IMR-90 (cell line): Measurements from ENCODE around the gene MYO1D. TPM values are rescaled to one million over a fixed set of nuclear protein-coding genes. Genes with fewer than 3 reads are reported as not detected.

Experiments used
- ATAC-seq: fragments of 200-7000 bp; cut with Tn5 transposase; 2 replicates; pipeline ENCODE4 v1.9.1; 2020; ENCODE audit warnings: low read depth, mild to moderate bottlenecking, moderate library complexity
- BruUV-seq: library from RNA; stranded (reverse); fragments of 400-500 nt; replicated peaks from 2 replicates; lab custom pipeline; 2021; lab: Mats Ljungman, UMichigan
- CTCF ChIA-PET: fragments of 300-600 bp; formaldehyde crosslinking; extraction: SDS; loops from one replicate; lab custom pipeline; 2021; ENCODE audit warnings: antibody characterized with exemption; lab: Yijun Ruan, JAX
- POLR2A ChIA-PET: fragments of 300-600 bp; sonication (Branson Sonifier 250); formaldehyde crosslinking; loops from one replicate; lab custom pipeline; 2022; ENCODE audit warnings: antibody characterized with exemption; ENCODE audit not compliant: unreplicated experiment; lab: Charles Lee
- DNase-seq: peaks from one replicate; pipeline ENCODE4 v3.0.0; 2013
- H2AFZ ChIP-seq: replicated peaks from 2 replicates; pipeline ENCODE3; 2013; ENCODE audit warnings: low read length, mild to moderate bottlenecking; ENCODE audit not compliant: poor library complexity
- H2AK5ac ChIP-seq: 2 replicates; pipeline ENCODE4 v1.6.1; 2013; ENCODE audit warnings: low read depth, low read length, inconsistent platforms
- H2AK9ac ChIP-seq: replicated peaks from 2 replicates; pipeline ENCODE3; 2013; ENCODE audit warnings: mild to moderate bottlenecking, low read depth, low read length, moderate library complexity; ENCODE audit not compliant: poor library complexity
- H2BK120ac ChIP-seq: 2 replicates; pipeline ENCODE4 v1.6.1; 2013; ENCODE audit warnings: low read depth, low read length, inconsistent platforms
- H2BK15ac ChIP-seq: 3 replicates; pipeline ENCODE4 v1.6.1; 2013; ENCODE audit warnings: low read depth, low read length, inconsistent platforms
- H2BK20ac ChIP-seq: 2 replicates; pipeline ENCODE4 v1.6.1; 2013; ENCODE audit warnings: low read depth, mild to moderate bottlenecking, inconsistent platforms, low read length, moderate library complexity
- H2BK5ac ChIP-seq: 2 replicates; pipeline ENCODE4 v1.6.1; 2013; ENCODE audit warnings: mild to moderate bottlenecking, low read depth, low read length, inconsistent platforms; ENCODE audit not compliant: poor library complexity, severe bottlenecking
- H3K14ac ChIP-seq: replicated peaks from 2 replicates; pipeline ENCODE4 v1.6.1; 2013; ENCODE audit warnings: low read depth, low read length, inconsistent platforms
- H3K18ac ChIP-seq: 2 replicates; pipeline ENCODE4 v1.6.1; 2013; ENCODE audit warnings: low read depth, low read length, control low read depth
- H3K23ac ChIP-seq: 2 replicates; pipeline ENCODE4 v1.6.1; 2013; ENCODE audit warnings: low read depth, low read length, inconsistent platforms
- H3K27ac ChIP-seq: 2 replicates; pipeline ENCODE4 v1.5.1; 2013; ENCODE audit warnings: mild to moderate bottlenecking, control low read depth, low read length; ENCODE audit not compliant: insufficient read depth
- H3K27me3 ChIP-seq: 2 replicates; pipeline ENCODE4 v1.6.1; 2013; ENCODE audit warnings: low read length; ENCODE audit not compliant: control insufficient read depth, insufficient read depth
- H3K36me3 ChIP-seq: 2 replicates; pipeline ENCODE4 v1.6.1; 2013; ENCODE audit warnings: low read length, mixed read lengths; ENCODE audit not compliant: control insufficient read depth, insufficient read depth
- H3K4ac ChIP-seq: 2 replicates; pipeline ENCODE4 v1.6.1; 2013; ENCODE audit warnings: low read depth, low read length, inconsistent platforms
- H3K4me1 ChIP-seq: 2 replicates; pipeline ENCODE4 v1.6.1; 2013; ENCODE audit warnings: low read length, mixed read lengths; ENCODE audit not compliant: control insufficient read depth, insufficient read depth
- H3K4me2 ChIP-seq: 2 replicates; pipeline ENCODE4 v1.6.1; 2013; ENCODE audit warnings: low read depth, mild to moderate bottlenecking, control low read depth, low read length, moderate library complexity
- H3K4me3 ChIP-seq: 2 replicates; pipeline ENCODE4 v1.5.1; 2013; ENCODE audit warnings: low read depth, mild to moderate bottlenecking, control low read depth, low read length, moderate library complexity; ENCODE audit not compliant: insufficient read depth
- H3K56ac ChIP-seq: 2 replicates; pipeline ENCODE4 v1.6.1; 2013; ENCODE audit warnings: low read length, inconsistent platforms; ENCODE audit not compliant: insufficient read depth; ENCODE audit errors: extremely low read depth
- H3K79me1 ChIP-seq, 2 experiments: 2 replicates each; pipeline ENCODE4 v1.6.1; 2013; ENCODE audit warnings: low read length in 2 of 2, inconsistent platforms in 1 of 2, low read depth in 1 of 2
- H3K9ac ChIP-seq: 2 replicates; pipeline ENCODE4 v1.6.1; 2013; ENCODE audit warnings: low read depth, low read length, control low read depth
- H3K9me1 ChIP-seq: 2 replicates; pipeline ENCODE4 v1.6.1; 2013; ENCODE audit warnings: low read length, inconsistent platforms; ENCODE audit not compliant: insufficient read depth
- H3K9me3 ChIP-seq: 2 replicates; pipeline ENCODE4 v1.6.1; 2013; ENCODE audit warnings: low read length; ENCODE audit not compliant: control insufficient read depth, insufficient read depth
- H4K20me1 ChIP-seq: 2 replicates; pipeline ENCODE4 v1.6.1; 2013; ENCODE audit warnings: low read length, inconsistent platforms; ENCODE audit not compliant: insufficient read depth
- H4K5ac ChIP-seq: 2 replicates; pipeline ENCODE4 v1.6.1; 2013; ENCODE audit warnings: mild to moderate bottlenecking, low read depth, low read length, control low read depth
- H4K8ac ChIP-seq, 2 experiments: 2 replicates each; pipeline ENCODE4 v1.6.1; 2013; ENCODE audit warnings: low read depth in 2 of 2, low read length in 2 of 2, control low read depth in 1 of 2, inconsistent platforms in 1 of 2
- H4K91ac ChIP-seq: 2 replicates; pipeline ENCODE4 v1.6.1; 2013; ENCODE audit warnings: low read depth, low read length, inconsistent platforms; ENCODE audit not compliant: insufficient read depth
- BHLHE40 ChIP-seq: fragments of 150-350 bp; IDR thresholded peaks from 2 replicates; pipeline ENCODE4 v1.6.1; 2016; ENCODE audit warnings: mild to moderate bottlenecking, low read depth, low read length
- CEBPB ChIP-seq: IDR thresholded peaks from 2 replicates; pipeline ENCODE4 v1.6.1; 2012; ENCODE audit warnings: low read depth, low read length, improper control_type of control experiment
- CHD1 ChIP-seq: IDR thresholded peaks from 2 replicates; pipeline ENCODE4 v1.6.1; 2012; ENCODE audit warnings: low read depth, low read length, improper control_type of control experiment
- CTCF ChIP-seq: conservative IDR thresholded peaks from 2 replicates; pipeline ENCODE4 v1.5.1; 2012; ENCODE audit warnings: mild to moderate bottlenecking, low read depth, low read length, improper control_type of control experiment
- ELK1 ChIP-seq: fragments of 150-350 bp; IDR thresholded peaks from 2 replicates; pipeline ENCODE4 v1.6.1; 2016; ENCODE audit warnings: low read depth, mild to moderate bottlenecking, low read length, moderate library complexity, borderline replicate concordance
- FOS ChIP-seq: fragments of 150-350 bp; IDR thresholded peaks from 2 replicates; pipeline ENCODE4 v1.6.1; 2016; ENCODE audit warnings: low read depth, low read length
- MAFK ChIP-seq: IDR thresholded peaks from 2 replicates; pipeline ENCODE4 v1.6.1; 2012; ENCODE audit warnings: low read depth, low read length, improper control_type of control experiment
- MAZ ChIP-seq: IDR thresholded peaks from 2 replicates; pipeline ENCODE4 v1.6.1; 2012; ENCODE audit warnings: low read depth, mild to moderate bottlenecking, low read length, improper control_type of control experiment, moderate library complexity, borderline replicate concordance
- MXI1 ChIP-seq: IDR thresholded peaks from 2 replicates; pipeline ENCODE4 v1.6.1; 2012; ENCODE audit warnings: low read depth, mild to moderate bottlenecking, low read length, moderate library complexity, borderline replicate concordance
- NFE2L2 ChIP-seq: fragments of 150-350 bp; IDR thresholded peaks from 2 replicates; pipeline ENCODE4 v1.6.1; 2016; ENCODE audit warnings: low read depth, mild to moderate bottlenecking, low read length
- POLR2A ChIP-seq: IDR thresholded peaks from 2 replicates; pipeline ENCODE4 v1.6.1; 2012; ENCODE audit warnings: mild to moderate bottlenecking, low read depth, low read length
- RAD21 ChIP-seq: IDR thresholded peaks from 2 replicates; pipeline ENCODE4 v1.6.1; 2012; ENCODE audit warnings: low read length, improper control_type of control experiment
- RCOR1 ChIP-seq: IDR thresholded peaks from 2 replicates; pipeline ENCODE4 v1.6.1; 2012; ENCODE audit warnings: mild to moderate bottlenecking, low read length, improper control_type of control experiment; ENCODE audit not compliant: insufficient replicate concordance
- RFX5 ChIP-seq: IDR thresholded peaks from 2 replicates; pipeline ENCODE4 v1.8.0; 2012; ENCODE audit warnings: low read depth, mild to moderate bottlenecking, low read length, moderate library complexity
- SMC3 ChIP-seq: fragments of 150-350 bp; IDR thresholded peaks from 2 replicates; pipeline ENCODE4 v1.6.1; 2016; ENCODE audit warnings: low read depth, mild to moderate bottlenecking, antibody characterized with exemption, low read length, moderate library complexity
- WGBS, 2 experiments: methylation state at CpG; one replicate each; pipeline versions ENCODE4 v1.1.5 to v1.1.7; 2013; ENCODE audit warnings: missing lambda C conversion rate in 2 of 2; ENCODE audit not compliant: insufficient read length in 1 of 2; ENCODE audit errors: extremely low coverage in 2 of 2; 5-methylcytosine and 5-hydroxymethylcytosine counted together
- dilution Hi-C: fragments of 300-500 bp; cut with HindIII; formaldehyde crosslinking; loops from one replicate; pipeline ENCODE4 v1.14.3; 2018; ENCODE audit warnings: low sequenced_read_pairs; ENCODE audit not compliant: unreplicated experiment
- in situ Hi-C: fragments of 300-500 bp; cut with MboI; formaldehyde crosslinking; loops from 3 replicates; pipeline ENCODE4 v1.14.3; 2019; ENCODE audit warnings: low sequenced_read_pairs, inconsistent platforms, mixed read lengths
- intact Hi-C: fragments of 100-400 bp; cut with micrococcal nuclease; formaldehyde crosslinking; loops from 2 replicates; pipeline ENCODE4 v1.10.0; 2022
- polyA plus RNA-seq, 3 experiments: library from polyadenylated mRNA; depleted of rRNA; stranded (reverse); fragments of >200 nt; gene quantifications; 2 replicates each; pipeline ENCODE4 v1.2.3, GENCODE V29; 2012; ENCODE audit warnings: low replicate concordance in 1 of 3
- total RNA-seq: library from RNA; depleted of rRNA; stranded (reverse); fragments of >200 nt; gene quantifications from 2 replicates; pipeline ENCODE4 v1.2.3, GENCODE V29; 2012
- TF ChIP-seq, protein P1 (sequence below): fragments of 150-350 bp; IDR thresholded peaks from 2 replicates; pipeline ENCODE4 v1.6.1; 2017; ENCODE audit warnings: mild to moderate bottlenecking, antibody characterized with exemption, low read length, low read depth

Gene MYO1D
- total and polyA plus RNA-seq, 2 of the 4 experiments (the other 2 are of a cell fraction), result 0.63 to 0.90 TPM

DNA sequence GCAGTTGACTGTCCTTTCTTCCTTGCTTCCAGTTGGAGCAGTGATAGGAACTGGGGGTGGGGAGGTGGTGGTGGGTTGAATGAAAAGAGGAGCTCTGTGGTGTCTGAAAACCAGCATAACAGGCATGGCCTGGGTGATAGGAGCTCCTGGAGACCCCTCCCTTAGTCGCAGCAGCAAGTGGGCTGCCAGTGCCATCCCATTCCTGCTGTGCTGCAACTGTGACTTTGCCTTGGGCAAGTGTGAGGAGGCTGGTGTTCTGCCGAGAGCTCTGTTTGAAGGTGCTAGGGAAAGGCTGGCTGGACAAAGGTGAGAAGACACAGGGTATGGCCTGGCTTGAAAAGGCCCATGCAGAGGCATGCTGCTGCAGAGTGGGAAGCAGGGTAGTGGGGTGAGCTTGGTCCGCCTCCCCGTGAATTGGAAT lies 392.9 kb downstream of the MYO1D start:
- Histone ChIP-seq H2AK9ac (no peak overlapping the region), H3K4me1 (peaks cover 5% of the 10 kb centered on the region; the same call in 1 of the 2 replicates), H3K4me2 (no peak overlapping the region), H4K8ac (no peak overlapping the region), H2BK120ac (no peak overlapping the region), H3K56ac (no peak overlapping the region), H3K4ac (no peak overlapping the region), H3K27ac (no peak overlapping the region), H3K9me3 (no peaks in the 10 kb centered on the region), H3K9ac (no peak overlapping the region), H3K36me3 (peaks cover 25% of the 10 kb centered on the region), H4K5ac (no peak overlapping the region), H2BK20ac (no peak overlapping the region), H4K91ac (no peak overlapping the region), H3K4me3 (no peak overlapping the region), H3K18ac (no peak overlapping the region), H3K79me1 (peaks cover 0 to 6% of the 10 kb centered on the region in 2 experiments; a peak in 1 of 4 replicates), H3K23ac (no peak overlapping the region), H4K20me1 (no peaks in the 10 kb centered on the region; the same call in 1 of the 2 replicates), H3K9me1 (peaks cover 4% of the 10 kb centered on the region), H2BK5ac (no peak overlapping the region), H2AFZ (no peak overlapping the region), H3K27me3 (no peaks in the 10 kb centered on the region), H2BK15ac (no peak overlapping the region), H2AK5ac (no peak overlapping the region), H3K14ac (no peak overlapping the region)
- TF ChIP-seq, protein P1, sequence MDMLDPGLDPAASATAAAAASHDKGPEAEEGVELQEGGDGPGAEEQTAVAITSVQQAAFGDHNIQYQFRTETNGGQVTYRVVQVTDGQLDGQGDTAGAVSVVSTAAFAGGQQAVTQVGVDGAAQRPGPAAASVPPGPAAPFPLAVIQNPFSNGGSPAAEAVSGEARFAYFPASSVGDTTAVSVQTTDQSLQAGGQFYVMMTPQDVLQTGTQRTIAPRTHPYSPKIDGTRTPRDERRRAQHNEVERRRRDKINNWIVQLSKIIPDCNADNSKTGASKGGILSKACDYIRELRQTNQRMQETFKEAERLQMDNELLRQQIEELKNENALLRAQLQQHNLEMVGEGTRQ, result no peak
- no peak for TF ChIP-seq FOS
- no peak for TF ChIP-seq ELK1
- TF ChIP-seq BHLHE40, result no peak
- no peak for TF ChIP-seq SMC3
- TF ChIP-seq RCOR1, result no peak
- no peak for TF ChIP-seq NFE2L2
- TF ChIP-seq MAZ, result no peak
- no peak for TF ChIP-seq CEBPB
- no peak for TF ChIP-seq POLR2A
- no peak for TF ChIP-seq RAD21
- no peak for TF ChIP-seq MXI1
- TF ChIP-seq CTCF, result no peak
- TF ChIP-seq MAFK, result no peak
- no peak for TF ChIP-seq CHD1
- TF ChIP-seq RFX5, result no peak
- intact Hi-C loops, result no loop called here
- DNase-seq (no peak), ATAC-seq (no peak)
- dilution Hi-C loops, result no loop called here
- ChIA-PET CTCF (interaction anchor here (0.8 kb wide), 1 partner anchor 271 kb away, joined by 3 read pairs; no protein-coding TSS in a partner anchor), POLR2A (no interaction called here)
- in situ Hi-C loops, result loop anchor here (25.0 kb wide), 1 partner anchor 278 kb away; no protein-coding TSS in a partner anchor
- WGBS, 2 experiments, result 73% methylated on average over 3 of the region's 4 CpGs; no CpG with 5 or more reads in 1 of the 2 experiments
- BruUV-seq, result no TSS peak
